Measurements from ENCODE around the gene LBR. TPM values are rescaled to one million over a fixed set of nuclear protein-coding genes. Genes with fewer than 3 reads are reported as not detected.

The LBR gene
- total RNA-seq, 4 donors from 2014 or later: 36.3 to 75.1 (median 45.1) TPM

DNA sequence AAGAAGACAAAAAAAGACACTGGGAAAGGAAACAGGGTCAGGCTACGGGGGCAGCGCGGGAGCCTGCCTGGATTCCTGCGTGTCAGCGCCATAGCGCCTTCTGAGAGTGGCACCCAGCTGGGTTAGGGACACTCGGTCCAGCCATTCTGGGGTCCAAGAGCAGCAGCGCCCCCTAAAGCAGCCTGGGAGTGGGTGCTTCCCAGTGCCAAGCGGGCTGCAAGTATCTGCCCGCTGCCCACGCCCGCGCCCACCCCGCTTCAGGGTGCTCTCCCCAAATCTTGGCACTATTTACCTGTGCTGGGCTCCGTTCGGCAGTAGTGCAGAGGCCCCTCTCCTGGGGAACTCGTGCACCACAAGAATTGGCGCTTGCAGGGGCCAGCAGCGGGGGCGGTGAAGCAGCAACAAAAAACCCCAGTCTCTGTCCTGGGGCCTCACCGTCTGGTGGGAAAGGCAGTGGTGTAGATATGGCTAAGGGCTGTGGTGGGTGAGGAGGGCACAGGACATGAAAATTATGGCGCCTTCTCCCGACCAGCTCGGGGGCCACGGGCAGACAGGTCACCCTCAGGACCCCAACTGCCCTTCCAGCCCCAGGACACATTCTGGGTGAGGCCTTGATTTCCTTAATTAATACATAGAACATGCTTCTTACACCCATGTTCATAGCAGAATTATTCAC is 24.1 kb upstream of the LBR start:
- no peaks in the 10 kb centered on the region for H3K27me3 ChIP-seq
- no peak overlapping the region for H3K4me3 ChIP-seq
- no peaks in the 10 kb centered on the region for H3K9me3 ChIP-seq
- TF ChIP-seq, protein P1, sequence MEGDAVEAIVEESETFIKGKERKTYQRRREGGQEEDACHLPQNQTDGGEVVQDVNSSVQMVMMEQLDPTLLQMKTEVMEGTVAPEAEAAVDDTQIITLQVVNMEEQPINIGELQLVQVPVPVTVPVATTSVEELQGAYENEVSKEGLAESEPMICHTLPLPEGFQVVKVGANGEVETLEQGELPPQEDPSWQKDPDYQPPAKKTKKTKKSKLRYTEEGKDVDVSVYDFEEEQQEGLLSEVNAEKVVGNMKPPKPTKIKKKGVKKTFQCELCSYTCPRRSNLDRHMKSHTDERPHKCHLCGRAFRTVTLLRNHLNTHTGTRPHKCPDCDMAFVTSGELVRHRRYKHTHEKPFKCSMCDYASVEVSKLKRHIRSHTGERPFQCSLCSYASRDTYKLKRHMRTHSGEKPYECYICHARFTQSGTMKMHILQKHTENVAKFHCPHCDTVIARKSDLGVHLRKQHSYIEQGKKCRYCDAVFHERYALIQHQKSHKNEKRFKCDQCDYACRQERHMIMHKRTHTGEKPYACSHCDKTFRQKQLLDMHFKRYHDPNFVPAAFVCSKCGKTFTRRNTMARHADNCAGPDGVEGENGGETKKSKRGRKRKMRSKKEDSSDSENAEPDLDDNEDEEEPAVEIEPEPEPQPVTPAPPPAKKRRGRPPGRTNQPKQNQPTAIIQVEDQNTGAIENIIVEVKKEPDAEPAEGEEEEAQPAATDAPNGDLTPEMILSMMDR (IDR thresholded peaks at IDR 0.05): no peak
- TF ChIP-seq POLR2A (IDR thresholded peaks at IDR 0.05): no peak
- H3K27ac ChIP-seq: peak overlapping the region in 1 of 4 donors; percentile 17
- DNase-seq: peak in 1 of 3 donors; percentile 42
- H3K4me1 ChIP-seq: peaks cover 0 to 16% (median 0%) of the 10 kb centered on the region in 4 donors
- H3K36me3 ChIP-seq: no peaks in the 10 kb centered on the region

DNA sequence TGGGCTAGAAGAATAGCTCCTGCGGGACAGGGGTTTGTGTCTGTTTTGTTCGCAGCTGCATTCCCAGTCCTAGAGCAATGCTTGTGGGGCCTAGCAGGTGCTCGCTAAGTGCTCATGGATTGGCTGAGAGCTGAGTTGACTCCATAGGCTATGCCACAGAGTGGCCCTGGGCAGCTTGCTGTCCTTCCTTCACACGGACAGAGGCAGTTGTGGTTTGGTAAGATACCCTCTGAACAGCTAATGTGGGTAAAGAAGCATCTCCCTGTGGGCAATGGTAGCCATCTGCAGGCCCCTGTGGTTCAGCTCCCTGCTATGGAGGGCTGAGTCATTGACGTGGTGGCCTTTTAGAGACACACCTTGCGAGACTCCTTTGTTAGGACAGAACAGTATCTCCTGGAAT is 23.5 kb upstream of the LBR start:
- no peaks in the 10 kb centered on the region for H3K36me3 ChIP-seq
- no peaks in the 10 kb centered on the region for H3K9me3 ChIP-seq
- H3K4me1 ChIP-seq: peaks cover 0 to 23% (median 2%) of the 10 kb centered on the region in 4 donors
- peak in 1 of 3 donors; percentile 39 for DNase-seq
- no peak overlapping the region for H3K4me3 ChIP-seq
- no peaks in the 10 kb centered on the region for H3K27me3 ChIP-seq
- H3K27ac ChIP-seq: peak overlapping the region in 1 of 4 donors; percentile 36
- TF ChIP-seq, protein P1 (IDR thresholded peaks at IDR 0.05): no peak
- no peak for TF ChIP-seq POLR2A (IDR thresholded peaks at IDR 0.05)

DNA sequence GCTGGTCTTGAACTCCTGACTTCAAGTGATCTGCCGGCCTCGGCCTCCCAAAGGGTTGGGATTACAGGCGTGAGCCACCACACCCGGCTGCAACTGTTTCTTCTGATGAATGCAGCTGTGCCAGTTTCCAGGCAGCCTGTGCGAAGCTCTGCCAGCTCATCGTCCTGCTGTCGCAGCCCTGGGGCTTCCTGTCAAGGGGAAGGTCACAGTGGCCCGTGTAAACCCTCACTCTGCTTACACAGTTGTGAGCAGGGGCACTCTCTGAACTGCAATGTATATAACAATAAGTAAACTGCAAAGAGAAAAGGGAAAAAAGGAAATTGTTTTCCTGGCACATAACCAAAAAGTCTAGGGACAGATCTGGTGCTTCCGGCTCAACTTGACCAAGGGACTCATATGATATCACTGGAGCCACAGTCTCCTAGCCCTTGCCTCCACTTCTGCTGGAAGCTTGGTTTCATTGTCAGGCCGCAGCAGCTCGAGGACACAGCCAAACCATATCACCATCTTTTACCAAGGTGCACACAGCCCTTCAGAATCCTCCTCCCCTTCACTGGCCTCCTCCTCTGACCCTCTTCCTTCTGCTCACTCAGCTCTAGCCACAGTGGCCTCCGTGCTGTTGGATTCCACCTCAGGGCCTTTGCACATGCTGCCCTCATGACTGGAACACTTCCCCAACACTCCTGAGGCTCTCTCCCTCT is 22.8 kb upstream of the LBR start:
- TF ChIP-seq POLR2A (IDR thresholded peaks at IDR 0.05): no peak
- TF ChIP-seq, protein P1 (IDR thresholded peaks at IDR 0.05): no peak
- Histone ChIP-seq H3K4me3 (no peak overlapping the region), H3K27ac (peak overlapping the region in 1 of 4 donors; percentile 36), H3K27me3 (no peaks in the 10 kb centered on the region), H3K9me3 (no peaks in the 10 kb centered on the region), H3K36me3 (no peaks in the 10 kb centered on the region), H3K4me1 (peaks cover 3 to 30% (median 7%) of the 10 kb centered on the region in 4 donors)
- DNase-seq: peak in 1 of 3 donors; percentile 48

DNA sequence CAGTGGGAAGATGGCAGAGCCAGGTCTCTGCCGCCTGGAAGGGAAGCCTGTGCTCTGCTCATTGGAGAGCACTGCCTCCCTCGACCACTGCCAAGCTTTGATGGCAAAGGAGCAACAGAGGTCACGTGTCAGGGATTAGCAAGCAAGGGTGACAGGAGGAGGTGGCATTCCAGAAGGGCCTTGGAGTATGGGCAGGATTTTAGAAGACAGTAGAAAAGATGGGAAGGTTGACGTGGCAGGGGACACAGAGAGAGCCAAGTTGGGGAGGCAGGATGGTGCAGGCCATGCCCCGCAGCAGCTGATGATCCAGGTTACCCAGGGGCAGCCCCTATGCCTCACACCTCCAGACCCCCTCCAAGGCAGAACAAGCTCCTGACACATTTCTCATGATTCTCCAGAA is 21.9 kb upstream of the LBR start:
- H3K27ac ChIP-seq: peak overlapping the region in 2 of 4 donors; percentile 84 to 91
- no peaks in the 10 kb centered on the region for H3K9me3 ChIP-seq
- H3K4me3 ChIP-seq: no peak overlapping the region
- no peaks in the 10 kb centered on the region for H3K27me3 ChIP-seq
- no peaks in the 10 kb centered on the region for H3K36me3 ChIP-seq
- DNase-seq: peak in 1 of 3 donors; percentile 34
- TF ChIP-seq POLR2A (IDR thresholded peaks at IDR 0.05): no peak
- TF ChIP-seq, protein P1 (IDR thresholded peaks at IDR 0.05): no peak
- peaks cover 7 to 38% (median 13%) of the 10 kb centered on the region in 4 donors for H3K4me1 ChIP-seq

DNA sequence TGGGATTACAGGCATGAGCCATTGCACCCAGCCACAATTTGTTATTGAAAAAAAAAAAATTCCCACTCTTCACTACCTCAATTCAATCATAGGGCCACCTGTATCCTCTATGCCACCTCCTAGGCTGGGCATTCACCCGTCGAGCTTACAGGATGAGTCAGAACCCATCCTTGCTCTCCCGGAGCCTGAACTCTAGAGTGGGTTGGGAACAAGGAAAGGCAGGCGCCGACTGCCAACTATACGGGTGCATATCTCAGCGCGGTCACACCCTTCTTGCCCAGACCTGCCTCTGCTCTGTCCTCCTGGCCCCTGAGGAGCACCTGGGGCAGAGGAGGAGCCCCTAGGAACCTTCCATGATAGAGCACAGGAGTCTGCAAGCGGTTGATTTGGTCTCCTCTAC is 21.4 kb upstream of the LBR start:
- DNase-seq: peak in 2 of 3 donors; percentile 78 to 85
- Histone ChIP-seq H3K4me3 (no peak overlapping the region), H3K36me3 (no peaks in the 10 kb centered on the region), H3K27ac (peak overlapping the region in 3 of 4 donors; percentile 42 to 91 (median 84)), H3K9me3 (no peaks in the 10 kb centered on the region), H3K4me1 (peaks cover 7 to 44% (median 15%) of the 10 kb centered on the region in 4 donors), H3K27me3 (no peaks in the 10 kb centered on the region)
- no peak for TF ChIP-seq POLR2A (IDR thresholded peaks at IDR 0.05)
- TF ChIP-seq, protein P1 (IDR thresholded peaks at IDR 0.05): no peak
